Glomerular visceral epithelial cell (primary cell): ENCODE results near the gene UBQLN1.
"Not testable (repeated sequence)": the region's sequence is repeated elsewhere in the genome, so short reads cannot be mapped to it uniquely, and the experiment has no call there.

Source experiments
- DNase-seq: peaks from one replicate; pipeline ENCODE4 v3.0.0-alpha.2; 2016; ENCODE audit errors: extremely low spot score

Gene UBQLN1

GRCh38 chr9:83707768-83708514, at the start of gene UBQLN1:
UBQLN1 (minus strand) TSS chr9:83707958; CDS start chr9:83707679, 279 bp downstream.
- DNase-seq = peak; percentile 92

- DNase-seq = no peak
Observed at GRCh38 chr9:83754383-83754977, 46.7 kb upstream of the UBQLN1 start.

- no peak for DNase-seq
Observed at GRCh38 chr9:83749706-83750105, 41.9 kb upstream of the UBQLN1 start.

GRCh38 chr9:83744206-83744605, 36.4 kb upstream of the UBQLN1 start:
- no peak for DNase-seq

GRCh38 chr9:83733739-83734138, 26.0 kb upstream of the UBQLN1 start:
- DNase-seq = no peak

- not testable (repeated sequence) for DNase-seq
Observed at GRCh38 chr9:83728591-83729368, 21.0 kb upstream of the UBQLN1 start.

GRCh38 chr9:83724436-83724835, 16.7 kb upstream of the UBQLN1 start:
- DNase-seq = no peak

GRCh38 chr9:83722726-83723495, 15.2 kb upstream of the UBQLN1 start:
- DNase-seq = no peak

- DNase-seq = no peak
Observed at GRCh38 chr9:83721509-83721908, 13.8 kb upstream of the UBQLN1 start.

GRCh38 chr9:83715794-83716193, 8.0 kb upstream of the UBQLN1 start:
- no peak for DNase-seq

- DNase-seq = no peak
Observed at GRCh38 chr9:83715221-83715620, 7.5 kb upstream of the UBQLN1 start.

GRCh38 chr9:83714329-83714728, 6.6 kb upstream of the UBQLN1 start:
- DNase-seq = no peak

- peak; percentile 35 for DNase-seq
Observed at GRCh38 chr9:83708515-83709158, 879 bp upstream of the UBQLN1 start.

- peak; percentile 77 for DNase-seq
Observed at GRCh38 chr9:83707518-83707767, 315 bp downstream of the UBQLN1 start.

- peak; percentile 58 for DNase-seq
Observed at GRCh38 chr9:83706676-83707517, 861 bp downstream of the UBQLN1 start.

GRCh38 chr9:83705219-83705651, 2.5 kb downstream of the UBQLN1 start:
- DNase-seq = not testable (repeated sequence)

- peak; percentile 58 for DNase-seq
Observed at GRCh38 chr9:83701769-83702168, 6.0 kb downstream of the UBQLN1 start.

GRCh38 chr9:83701286-83701685, 6.5 kb downstream of the UBQLN1 start:
- no peak for DNase-seq

GRCh38 chr9:83699615-83700014, 8.1 kb downstream of the UBQLN1 start:
- DNase-seq = no peak

- no peak for DNase-seq
Observed at GRCh38 chr9:83698976-83699585, 8.7 kb downstream of the UBQLN1 start.
